T47D (cell line): ENCODE data around the gene XAF1.

ENCODE experiments used
- DNase-seq, 2 experiments: peaks; one replicate each; pipeline versions ENCODE4 v3.0.0 to v3.0.0-alpha.2; 2011 to 2012; ENCODE audit warnings: low read depth in 1 of 2, low spot score in 1 of 2
- JUND ChIP-seq: IDR thresholded peaks from 2 replicates; pipeline ENCODE4 v1.6.1; 2012; ENCODE audit warnings: low read depth
- in situ Hi-C: cut with HindIII; loops from 2 replicates; pipeline ENCODE4 v1.10.0; 2016; ENCODE audit warnings: low sequenced_read_pairs, low pct_unique_long_range_greater_than_20kb

The XAF1 gene, protein sequence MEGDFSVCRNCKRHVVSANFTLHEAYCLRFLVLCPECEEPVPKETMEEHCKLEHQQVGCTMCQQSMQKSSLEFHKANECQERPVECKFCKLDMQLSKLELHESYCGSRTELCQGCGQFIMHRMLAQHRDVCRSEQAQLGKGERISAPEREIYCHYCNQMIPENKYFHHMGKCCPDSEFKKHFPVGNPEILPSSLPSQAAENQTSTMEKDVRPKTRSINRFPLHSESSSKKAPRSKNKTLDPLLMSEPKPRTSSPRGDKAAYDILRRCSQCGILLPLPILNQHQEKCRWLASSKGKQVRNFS

GRCh38 chr17:6755731-6756184 is at the start of gene XAF1:
XAF1 (plus strand) TSS chr17:6756046; CDS start chr17:6756079, 33 bp downstream.
- in situ Hi-C loops = no loop called here
- DNase-seq = peak in 1 of 2 experiments; percentile 23
- no peak for TF ChIP-seq JUND

DNA sequence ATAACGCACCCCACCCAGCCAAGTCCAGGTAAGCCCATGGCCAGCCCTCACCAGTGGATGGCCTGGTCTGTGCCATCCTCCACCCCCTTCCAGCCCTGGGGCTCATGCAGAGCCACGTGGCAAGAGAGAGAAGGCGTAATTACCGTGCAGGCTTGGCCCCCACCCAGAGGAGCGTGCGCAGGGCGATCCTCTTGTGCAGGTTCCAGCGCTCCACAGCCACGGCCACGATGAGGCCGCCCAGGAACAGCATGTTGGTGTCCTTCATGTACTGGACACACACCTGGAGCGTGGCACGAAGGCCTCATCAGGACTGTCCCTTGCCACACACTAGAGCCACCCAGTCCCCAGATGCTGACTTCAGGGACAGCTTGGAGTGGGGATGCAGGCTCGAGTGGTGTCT is 49.3 kb upstream of the XAF1 start:
- in situ Hi-C loops = no loop called here
- no peak for DNase-seq
- TF ChIP-seq JUND = no peak

DNA sequence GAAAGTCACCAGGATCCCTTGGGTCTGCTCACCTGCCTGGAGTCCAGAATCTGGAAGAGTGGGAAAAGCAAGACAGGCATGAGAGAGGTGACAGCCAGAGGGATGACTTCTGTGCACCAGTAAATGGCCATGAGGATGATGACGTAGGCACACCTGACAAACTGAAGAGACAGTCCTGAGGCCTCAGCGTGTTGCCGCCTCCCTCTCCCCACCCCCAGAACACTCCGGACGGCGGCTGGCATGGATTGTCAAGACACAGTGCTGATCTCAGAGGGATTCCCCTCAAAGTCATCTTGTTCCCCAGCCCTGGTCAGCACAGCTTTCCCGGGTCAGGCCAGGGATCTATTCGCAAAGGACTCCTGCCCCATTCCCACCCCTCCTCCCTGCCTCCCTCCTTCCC is 48.9 kb upstream of the XAF1 start:
- in situ Hi-C loops = no loop called here
- DNase-seq = no peak
- TF ChIP-seq JUND = no peak

DNA sequence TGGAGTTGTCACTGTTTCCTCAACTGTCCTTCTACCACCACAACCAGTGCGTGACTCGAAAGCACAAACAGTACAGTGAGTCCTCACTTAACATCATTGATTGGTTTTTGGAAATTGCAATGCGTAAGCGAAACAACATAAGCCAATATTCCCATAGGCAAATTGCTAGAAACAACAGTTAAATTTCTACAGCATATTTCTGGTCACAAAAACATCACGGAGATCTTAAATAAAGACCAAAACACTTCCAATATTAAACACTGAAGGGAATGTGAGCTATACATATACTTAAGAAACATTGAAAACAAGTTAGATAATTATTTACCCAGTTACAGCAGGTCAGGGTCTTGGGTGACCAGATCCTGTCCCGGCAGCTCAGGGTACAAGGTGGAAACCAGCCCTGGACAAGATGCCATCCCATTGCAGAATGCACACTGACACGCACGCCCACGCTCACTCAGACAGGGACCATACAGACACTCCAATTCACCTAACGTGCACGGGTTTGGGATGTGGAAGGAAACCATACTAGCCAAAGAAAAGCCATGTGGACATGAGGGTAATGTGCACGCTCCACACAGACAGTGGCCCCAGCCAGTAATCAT is 47.4 kb upstream of the XAF1 start:
- in situ Hi-C loops = no loop called here
- TF ChIP-seq JUND = no peak
- DNase-seq = no peak

DNA sequence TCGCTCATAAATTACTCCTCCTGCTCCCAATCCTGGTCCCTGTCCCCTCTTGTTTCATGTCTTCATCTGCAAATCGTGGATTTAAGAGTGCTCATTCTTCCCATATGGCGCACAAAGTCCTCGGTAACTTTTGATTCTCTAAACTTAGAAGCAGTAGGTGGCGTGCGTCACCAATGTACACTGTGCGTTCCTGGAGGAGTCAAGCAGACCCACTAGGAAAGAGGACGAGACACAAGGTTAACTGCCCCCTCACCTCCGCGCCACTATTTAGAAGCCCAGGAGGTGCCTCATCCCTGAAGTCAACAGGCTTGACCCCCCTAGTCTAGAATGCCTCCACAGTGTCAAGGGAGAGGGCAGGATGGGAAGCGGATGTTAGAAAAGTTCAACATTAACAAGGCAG is 45.5 kb upstream of the XAF1 start:
- DNase-seq = no peak
- in situ Hi-C loops = no loop called here
- TF ChIP-seq JUND = no peak

DNA sequence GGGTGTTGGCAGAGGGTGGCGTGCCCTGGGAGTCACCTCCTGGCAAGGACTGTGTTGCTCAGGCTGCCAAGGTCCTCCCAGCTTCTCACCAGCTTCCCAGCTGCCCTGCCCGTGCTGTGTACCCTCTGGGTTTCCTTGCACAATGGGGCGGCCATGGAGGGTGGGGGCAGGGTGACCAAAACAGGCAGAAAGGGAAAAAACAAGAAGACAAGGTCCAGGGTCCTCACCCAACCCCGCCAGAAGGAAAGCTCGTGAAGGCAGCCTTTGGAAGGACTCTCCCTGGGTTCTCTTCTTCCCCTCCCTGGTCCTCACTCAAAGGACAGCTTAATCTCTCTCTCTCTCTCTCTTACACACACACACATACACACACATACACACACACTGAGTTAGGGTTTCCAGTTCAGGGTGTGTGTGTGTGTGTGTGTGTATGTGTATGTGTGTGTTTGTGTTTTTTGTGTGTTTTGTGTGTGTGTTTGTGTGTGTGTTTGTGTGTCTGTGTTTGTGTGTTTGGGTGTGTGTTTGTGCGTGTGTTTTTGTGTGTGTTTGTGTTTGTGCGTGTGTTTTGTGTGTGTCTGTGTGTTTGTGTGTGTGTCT is 44.7 kb upstream of the XAF1 start:
- in situ Hi-C loops = no loop called here
- TF ChIP-seq JUND = no peak
- peak; percentile 21 to 60 for DNase-seq

- in situ Hi-C loops = no loop called here
- no peak for DNase-seq
- TF ChIP-seq JUND = no peak
These were observed 44.2 kb upstream of the XAF1 start for GRCh38 chr17:6711681-6712057.

DNA sequence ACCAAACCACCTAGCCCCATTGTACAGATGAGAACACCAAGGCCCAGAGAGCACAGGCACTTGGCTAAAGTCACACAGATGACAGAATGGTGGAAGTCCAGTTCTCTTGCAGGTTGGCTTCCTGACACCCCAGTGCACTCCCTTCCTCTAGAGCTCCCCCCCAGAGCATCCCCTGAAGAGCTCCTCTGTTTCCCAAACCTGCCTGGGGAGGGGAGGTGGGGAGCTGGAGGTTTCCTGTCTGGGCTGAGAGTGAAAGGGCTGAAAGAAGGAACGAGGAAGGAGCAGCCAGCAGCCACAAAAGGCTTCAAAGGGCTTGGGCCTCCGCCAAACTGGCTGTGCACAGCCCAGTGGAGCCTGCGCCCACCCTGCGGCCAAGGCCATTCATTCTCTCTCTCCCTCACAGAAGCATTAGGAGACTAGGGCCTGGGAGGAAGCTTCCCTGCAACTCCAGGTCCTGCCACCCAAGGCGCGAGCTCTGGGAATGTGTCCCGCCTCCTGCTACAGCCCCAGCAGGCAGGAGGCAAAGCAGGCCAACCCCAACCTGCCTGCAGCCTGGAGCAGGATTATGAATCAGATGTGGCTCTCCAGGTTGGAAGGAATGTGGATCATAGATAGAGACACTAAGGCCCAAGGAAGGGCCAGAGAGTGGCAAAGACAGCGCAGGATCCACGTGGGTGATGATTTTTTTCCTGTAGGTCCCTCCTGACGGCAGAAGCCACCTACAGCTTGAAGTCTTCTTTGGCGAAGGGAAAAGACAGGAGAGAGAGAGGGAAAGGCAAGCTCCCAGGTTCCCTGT is 43.6 kb upstream of the XAF1 start:
- peak; percentile 69 to 78 for DNase-seq
- in situ Hi-C loops = no loop called here
- no peak for TF ChIP-seq JUND

DNA sequence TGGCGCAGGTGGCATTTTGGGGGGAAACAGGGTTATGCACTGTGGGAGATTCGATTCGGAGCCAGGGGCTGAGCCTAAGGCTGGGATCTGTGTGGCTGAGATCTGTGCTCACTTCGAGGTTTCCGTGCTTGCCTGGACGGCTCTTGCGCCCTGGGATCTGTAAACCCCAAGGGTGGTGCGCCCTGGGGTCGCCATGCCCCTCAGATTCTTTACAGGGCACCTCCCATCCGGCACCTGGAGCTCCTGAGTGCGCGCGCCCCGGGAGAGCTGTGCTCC is 43.1 kb upstream of the XAF1 start:
- in situ Hi-C loops = no loop called here
- no peak for DNase-seq
- TF ChIP-seq JUND = no peak

GRCh38 chr17:6713130-6713917 is 42.5 kb upstream of the XAF1 start, which contains the start of gene SLC13A5:
SLC13A5 (minus strand) TSS chr17:6713369; CDS start chr17:6713333, 36 bp downstream.
- in situ Hi-C loops = no loop called here
- no peak for DNase-seq
- no peak for TF ChIP-seq JUND

DNA sequence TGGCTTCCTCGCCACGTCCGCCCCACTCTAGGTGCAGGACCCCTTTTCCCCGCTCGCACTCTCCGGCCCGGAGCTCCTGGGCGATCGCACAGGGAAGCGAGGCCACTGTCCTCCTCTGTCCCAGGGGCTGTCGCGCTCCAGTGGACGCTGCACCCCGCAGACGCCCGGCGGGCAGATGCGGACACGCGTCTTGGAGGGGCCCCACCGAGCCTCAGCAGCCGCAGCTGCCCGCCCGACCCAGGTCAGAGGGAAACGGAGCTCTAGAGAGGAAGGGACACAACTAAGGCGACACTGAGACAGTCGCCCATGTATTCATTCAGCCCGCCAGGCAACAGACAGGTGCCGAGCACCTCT is 42.0 kb upstream of the XAF1 start:
- in situ Hi-C loops = no loop called here
- TF ChIP-seq JUND = no peak
- DNase-seq = no peak

- no peak for TF ChIP-seq JUND
- in situ Hi-C loops = no loop called here
- no peak for DNase-seq
These were observed 41.5 kb upstream of the XAF1 start for GRCh38 chr17:6714315-6714874.

DNA sequence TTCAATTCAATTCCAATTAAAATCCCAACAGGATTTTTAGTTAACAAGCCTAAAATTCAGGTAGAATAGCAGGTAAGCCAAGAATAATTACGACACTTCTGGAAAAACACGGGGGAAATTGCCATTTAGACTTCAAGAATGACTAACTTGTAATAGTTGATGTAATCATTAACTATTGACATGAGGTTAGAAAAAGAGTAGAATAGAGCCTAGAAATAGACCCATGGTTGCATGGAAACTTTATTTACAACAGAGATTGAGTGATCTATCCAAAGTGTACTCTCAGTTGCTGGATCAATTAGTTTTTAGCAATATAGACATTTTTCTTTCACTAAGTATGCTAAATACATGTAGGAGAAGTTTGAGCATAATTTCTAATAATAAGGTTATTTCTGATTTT is 39.1 kb upstream of the XAF1 start:
- in situ Hi-C loops = no loop called here
- no peak for TF ChIP-seq JUND
- DNase-seq = no peak
